Gastroesophageal sphincter (tissue), 3 donors: ENCODE results near the gene CCDC81.

ENCODE experiments used
- EP300 ChIP-seq: sonication (generic); formaldehyde crosslinking; IDR thresholded peaks from one replicate; pipeline ENCODE4 v1.6.1; 2017; ENCODE audit warnings: antibody characterized with exemption, mild to moderate bottlenecking
- TF ChIP-seq, protein P1 (sequence below), 4 experiments: fragments of 200-600 bp in 2 of 4; fragments of 450-650 bp in 2 of 4; sonication (generic) in 1 of 4; IDR thresholded peaks; one replicate each; pipeline ENCODE4 v1.5.1; 2017 to 2019; ENCODE audit warnings: antibody characterized with exemption in 4 of 4, mild to moderate bottlenecking in 2 of 4, moderate library complexity in 2 of 4

GRCh38 chr11:86403458-86403857, 28.8 kb downstream of the CCDC81 start:
- TF ChIP-seq, protein P1, sequence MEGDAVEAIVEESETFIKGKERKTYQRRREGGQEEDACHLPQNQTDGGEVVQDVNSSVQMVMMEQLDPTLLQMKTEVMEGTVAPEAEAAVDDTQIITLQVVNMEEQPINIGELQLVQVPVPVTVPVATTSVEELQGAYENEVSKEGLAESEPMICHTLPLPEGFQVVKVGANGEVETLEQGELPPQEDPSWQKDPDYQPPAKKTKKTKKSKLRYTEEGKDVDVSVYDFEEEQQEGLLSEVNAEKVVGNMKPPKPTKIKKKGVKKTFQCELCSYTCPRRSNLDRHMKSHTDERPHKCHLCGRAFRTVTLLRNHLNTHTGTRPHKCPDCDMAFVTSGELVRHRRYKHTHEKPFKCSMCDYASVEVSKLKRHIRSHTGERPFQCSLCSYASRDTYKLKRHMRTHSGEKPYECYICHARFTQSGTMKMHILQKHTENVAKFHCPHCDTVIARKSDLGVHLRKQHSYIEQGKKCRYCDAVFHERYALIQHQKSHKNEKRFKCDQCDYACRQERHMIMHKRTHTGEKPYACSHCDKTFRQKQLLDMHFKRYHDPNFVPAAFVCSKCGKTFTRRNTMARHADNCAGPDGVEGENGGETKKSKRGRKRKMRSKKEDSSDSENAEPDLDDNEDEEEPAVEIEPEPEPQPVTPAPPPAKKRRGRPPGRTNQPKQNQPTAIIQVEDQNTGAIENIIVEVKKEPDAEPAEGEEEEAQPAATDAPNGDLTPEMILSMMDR (IDR thresholded peaks at IDR 0.05): no peak
- no peak for TF ChIP-seq EP300
